GM18502 (cell line): ENCODE data around the gene HTR2A.
A peak's percentile ranks its signal among the peaks of the same experiment; 100 is the strongest.

Source experiments
- ATAC-seq: cut with Tn5 transposase; IDR thresholded peaks from one replicate; pipeline ENCODE4 v1.9.1; 2021; ENCODE audit warnings: mild to moderate bottlenecking; ENCODE audit not compliant: unreplicated experiment, poor library complexity

HTR2A gene

GRCh38 chr13:46874006-46874405 lies 22.8 kb downstream of the HTR2A start:
- no peak for ATAC-seq

GRCh38 chr13:46871557-46871956 lies 25.3 kb downstream of the HTR2A start:
- ATAC-seq, result no peak

DNA sequence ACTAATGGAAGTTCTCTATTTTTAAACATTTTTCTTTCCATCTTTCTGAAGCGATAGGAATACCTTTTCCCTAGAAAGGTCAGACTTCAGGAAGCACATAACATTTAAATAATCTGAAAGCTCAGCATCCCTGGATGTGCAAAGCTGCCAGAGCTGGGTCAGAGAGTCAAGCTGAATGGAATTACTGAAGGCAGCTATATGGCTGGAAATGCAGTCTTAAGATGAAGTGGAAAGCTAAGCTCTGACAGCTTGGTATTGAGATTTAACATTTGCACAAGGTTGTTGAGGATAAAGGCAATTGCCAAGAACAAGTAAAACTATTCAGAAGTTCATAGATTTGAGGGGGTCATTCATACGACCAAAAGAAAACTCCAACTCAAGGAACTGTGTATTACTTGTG lies 28.8 kb downstream of the HTR2A start:
- no peak for ATAC-seq

DNA sequence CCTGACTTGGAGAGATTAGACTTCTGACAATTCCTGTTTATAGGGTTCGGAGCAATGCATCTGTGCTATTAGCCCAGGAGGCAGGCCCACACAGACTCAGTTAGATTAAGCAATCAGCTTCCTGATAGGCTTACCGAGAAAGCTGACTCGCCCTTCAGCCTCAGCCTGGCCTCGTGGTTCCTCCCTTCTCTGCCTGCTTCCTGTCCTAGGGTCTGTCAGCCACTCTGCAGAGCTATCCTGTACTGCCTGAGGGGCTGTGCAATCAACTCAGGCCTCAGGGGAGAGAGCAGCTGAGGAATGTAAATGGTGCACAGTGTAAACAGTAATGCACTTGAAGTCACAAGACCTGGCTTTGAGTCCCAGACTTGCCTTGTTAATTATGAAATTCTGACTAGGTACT lies 30.7 kb downstream of the HTR2A start:
- no peak for ATAC-seq

DNA sequence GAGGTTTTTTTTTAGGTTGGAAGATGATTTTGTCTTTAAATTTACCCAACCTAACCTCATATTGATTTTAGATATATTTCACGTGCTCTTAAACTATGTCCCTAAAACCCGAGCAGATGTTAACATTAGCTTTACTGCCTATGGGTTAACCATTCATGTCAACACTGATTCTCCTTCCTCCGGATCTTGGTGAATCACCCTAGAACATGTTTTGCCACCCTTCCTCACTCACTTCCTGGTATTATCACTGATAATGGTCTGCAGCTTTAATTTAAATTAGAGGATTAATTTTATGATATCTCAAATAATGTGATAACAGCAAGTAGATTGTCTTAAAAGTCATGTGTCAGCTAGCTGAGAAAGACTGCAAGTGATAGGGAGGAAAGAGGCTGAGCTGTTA lies 31.9 kb downstream of the HTR2A start:
- no peak for ATAC-seq

- ATAC-seq, result no peak
Measured at GRCh38 chr13:46861959-46862358, 34.9 kb downstream of the HTR2A start.

GRCh38 chr13:46860722-46861121 lies 36.1 kb downstream of the HTR2A start:
- no peak for ATAC-seq

DNA sequence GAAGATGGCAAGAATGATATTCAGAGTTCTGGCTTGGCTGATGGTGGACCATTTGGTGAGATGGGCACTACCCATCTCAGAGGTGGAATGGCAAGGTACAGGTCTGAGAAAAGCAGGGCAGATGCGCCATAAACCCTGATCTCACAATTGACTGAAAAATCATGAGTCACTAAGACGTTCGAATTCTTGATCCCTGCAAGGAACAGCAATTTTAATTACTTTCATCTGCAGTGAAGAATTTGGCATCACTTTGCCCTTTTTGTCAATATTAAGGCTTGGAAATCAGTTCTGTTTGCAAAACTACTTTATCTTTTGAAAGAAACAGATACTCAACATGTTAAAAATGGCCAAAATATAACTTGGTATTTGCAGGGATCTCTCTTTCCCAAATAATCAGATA lies 38.1 kb downstream of the HTR2A start:
- no peak for ATAC-seq

DNA sequence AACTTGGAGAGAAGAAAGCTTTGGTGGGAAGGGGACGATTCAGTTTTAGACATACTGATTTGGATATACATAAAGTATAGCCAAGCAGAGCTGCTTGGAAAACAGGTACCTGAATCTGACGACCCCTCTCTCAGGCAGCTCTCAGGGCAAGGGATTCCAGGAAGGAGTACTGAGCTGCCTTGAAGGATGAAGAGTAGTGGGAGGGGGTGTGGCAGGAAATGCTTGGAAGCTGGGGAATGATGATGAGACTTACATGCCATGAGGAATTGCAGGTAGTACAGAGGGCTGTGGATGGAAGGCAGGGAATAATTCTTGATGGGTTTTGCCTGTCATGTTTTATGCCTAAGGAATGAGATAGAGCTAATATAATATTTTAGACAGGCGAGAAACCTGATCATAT lies 38.7 kb downstream of the HTR2A start:
- ATAC-seq, result no peak

DNA sequence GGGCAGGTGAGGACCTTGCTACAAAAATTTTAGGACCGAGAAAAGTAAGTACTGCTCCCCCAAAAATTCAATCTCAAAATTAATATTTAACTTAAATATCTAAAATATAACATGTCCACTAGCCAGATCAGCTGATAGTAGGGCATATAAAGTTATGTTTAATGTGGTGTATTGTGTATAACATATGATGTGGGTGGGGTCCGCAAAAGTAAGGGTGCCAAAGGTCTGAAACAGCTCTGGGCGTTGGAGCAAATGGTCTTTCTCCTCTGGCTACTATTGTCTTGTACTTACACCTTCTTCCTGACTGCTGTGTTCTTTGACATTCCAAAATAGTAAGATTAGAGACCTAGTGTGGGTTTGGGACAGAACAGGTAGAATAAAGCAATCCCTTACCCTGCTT lies 41.2 kb downstream of the HTR2A start:
- no peak for ATAC-seq

- peak; percentile 73 for ATAC-seq
Measured at GRCh38 chr13:46855166-46855565, 41.7 kb downstream of the HTR2A start.

- ATAC-seq, result no peak
Measured at GRCh38 chr13:46852168-46852567, 44.7 kb downstream of the HTR2A start.

DNA sequence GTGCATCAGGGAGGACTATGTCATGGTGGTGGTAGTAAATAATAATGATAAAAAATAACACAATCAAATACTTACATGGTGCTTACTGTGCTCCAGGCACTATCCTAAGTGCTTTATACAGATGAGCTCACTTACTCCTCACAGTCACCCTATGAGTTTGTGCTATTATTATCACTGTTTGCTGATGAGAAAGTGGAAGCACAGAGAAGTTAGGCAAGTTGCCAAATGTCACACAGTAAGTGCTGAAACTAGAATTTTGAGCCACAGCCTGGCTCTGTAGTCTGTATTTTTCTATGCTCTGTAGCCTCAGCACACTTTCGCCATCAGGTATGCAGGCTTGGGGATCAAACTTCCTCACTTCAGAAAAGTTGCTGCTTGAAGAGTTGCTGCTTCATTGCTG lies 46.6 kb downstream of the HTR2A start:
- peak; percentile 52 for ATAC-seq

GRCh38 chr13:46846726-46847125 lies 50.1 kb downstream of the HTR2A start:
- no peak for ATAC-seq

- no peak for ATAC-seq
Measured at GRCh38 chr13:46845146-46845545, 51.7 kb downstream of the HTR2A start.

- ATAC-seq, result no peak
Measured at GRCh38 chr13:46844431-46844830, 52.4 kb downstream of the HTR2A start.

DNA sequence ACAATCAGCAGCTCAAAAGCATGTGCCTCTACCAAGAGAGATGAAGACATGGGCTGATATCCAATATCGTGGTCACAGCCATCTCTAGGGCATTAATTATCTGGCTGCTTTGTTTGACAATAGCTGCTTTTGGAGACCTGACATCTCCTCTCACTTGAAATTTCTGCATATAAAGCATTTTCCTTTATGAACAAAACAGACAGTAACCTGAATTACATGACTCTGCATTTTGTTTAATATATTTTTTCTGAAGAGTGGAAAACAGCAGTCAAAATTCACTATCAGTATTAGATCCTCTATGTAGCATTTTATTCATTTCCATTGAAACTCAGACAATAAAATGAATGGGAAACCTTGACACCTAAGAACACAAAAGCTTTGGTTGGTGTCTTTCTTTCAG lies 57.5 kb downstream of the HTR2A start:
- ATAC-seq, result no peak

DNA sequence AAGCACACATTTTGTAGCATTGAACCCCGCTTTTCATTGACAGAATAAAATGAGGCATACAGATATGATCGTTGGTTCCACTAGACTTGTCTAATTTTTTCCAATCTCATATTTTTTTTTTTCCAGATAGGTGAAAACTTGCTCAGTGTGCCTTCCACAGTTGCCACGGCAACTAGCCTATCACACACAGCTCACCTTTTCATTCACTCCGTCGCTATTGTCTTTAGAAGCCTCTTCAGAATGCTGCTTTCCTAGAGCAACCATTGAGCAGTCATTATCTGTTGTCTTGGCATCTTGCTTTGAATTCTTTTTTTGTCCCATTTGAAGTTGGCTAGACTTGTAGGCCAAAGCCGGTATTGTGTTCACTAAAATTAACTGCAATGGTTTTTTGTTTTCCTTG lies 62.2 kb downstream of the HTR2A start:
- no peak for ATAC-seq

DNA sequence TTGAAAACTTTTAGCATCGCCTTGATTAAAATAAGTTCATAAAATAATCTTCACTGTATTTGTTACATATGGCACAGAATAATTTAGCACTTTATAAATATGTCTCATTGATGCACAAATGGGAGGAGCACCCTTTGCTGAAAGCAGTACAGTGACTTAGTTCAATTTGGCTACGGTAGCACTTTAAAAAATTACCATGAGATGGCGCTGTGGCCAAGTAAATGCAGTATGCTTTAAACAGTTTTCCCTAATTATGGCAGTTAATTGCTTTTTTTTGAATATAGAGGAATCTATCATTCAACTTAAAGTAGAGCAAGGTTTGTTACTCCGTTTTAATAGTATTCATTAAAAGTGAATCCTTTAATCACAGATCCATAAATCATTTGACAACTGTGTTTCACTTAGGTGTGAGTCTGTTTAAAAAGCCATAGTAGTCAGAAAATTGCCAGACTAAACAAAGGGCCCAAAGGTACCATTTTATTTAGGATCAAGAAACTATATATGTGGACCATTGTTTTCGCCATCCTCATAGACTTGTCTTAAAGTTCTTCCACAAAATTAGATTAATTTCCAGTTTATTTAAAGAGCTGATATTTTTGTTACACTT lies 65.2 kb downstream of the HTR2A start:
- no peak for ATAC-seq

- no peak for ATAC-seq
Measured at GRCh38 chr13:46830405-46831005, 66.3 kb downstream of the HTR2A start.

DNA sequence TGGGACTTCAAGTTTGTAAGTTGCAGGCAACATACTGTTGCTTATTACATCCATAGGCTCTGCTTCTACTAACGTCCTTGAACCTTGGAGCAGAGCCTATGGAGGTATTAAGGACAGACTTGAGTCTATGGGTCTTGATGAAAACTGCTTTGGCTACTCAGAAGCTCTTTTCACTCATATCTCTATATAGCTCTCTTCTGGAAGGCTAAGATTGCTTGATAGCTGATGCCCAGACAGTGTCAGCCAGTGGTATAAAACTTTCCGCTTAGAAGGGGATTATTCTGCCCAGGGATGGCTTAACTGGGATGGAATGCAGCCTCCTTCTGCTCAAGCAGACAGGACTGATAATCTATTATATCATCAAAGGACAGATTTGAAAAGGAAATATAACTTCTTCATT lies 74.3 kb downstream of the HTR2A start:
- ATAC-seq, result no peak

DNA sequence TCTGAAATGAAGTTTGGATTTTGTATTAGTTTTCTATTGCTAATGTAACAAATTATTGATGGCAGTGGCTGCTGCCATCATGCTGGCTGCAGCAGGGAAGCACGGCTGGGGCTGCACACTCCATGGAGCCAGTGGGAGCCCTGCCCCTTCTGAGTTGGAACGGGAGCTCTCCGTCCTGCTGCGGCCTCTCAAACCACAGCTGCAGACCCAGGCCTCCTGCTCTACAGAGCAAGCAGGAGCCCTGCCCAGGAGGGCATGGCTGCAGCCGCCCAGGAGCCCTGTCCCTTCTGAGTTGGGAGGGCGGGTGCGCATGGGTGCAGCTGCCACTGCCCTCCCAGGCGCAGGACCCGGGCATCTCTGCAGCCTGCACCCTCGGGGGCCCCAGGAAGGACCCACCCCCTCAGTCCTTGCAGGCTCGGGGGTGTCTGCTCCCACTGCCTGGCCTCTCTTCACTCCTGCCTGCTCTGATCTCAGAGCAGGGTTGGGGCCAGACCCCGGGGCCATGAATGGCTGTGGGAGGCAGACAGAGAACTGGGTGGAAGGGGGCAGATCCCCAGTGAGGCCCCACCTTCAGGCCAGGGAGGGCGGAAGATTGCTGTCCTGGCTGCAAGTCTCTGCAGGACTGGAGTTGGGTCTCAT lies 78.9 kb downstream of the HTR2A start:
- no peak for ATAC-seq
